HG02943 (cell line): ENCODE results near the gene NEDD4L.

Source experiments
- ATAC-seq: cut with Tn5 transposase; IDR thresholded peaks from one replicate; pipeline ENCODE4 v1.9.1; 2021; ENCODE audit warnings: mild to moderate bottlenecking, low read depth, moderate library complexity; ENCODE audit not compliant: unreplicated experiment

Gene NEDD4L

DNA sequence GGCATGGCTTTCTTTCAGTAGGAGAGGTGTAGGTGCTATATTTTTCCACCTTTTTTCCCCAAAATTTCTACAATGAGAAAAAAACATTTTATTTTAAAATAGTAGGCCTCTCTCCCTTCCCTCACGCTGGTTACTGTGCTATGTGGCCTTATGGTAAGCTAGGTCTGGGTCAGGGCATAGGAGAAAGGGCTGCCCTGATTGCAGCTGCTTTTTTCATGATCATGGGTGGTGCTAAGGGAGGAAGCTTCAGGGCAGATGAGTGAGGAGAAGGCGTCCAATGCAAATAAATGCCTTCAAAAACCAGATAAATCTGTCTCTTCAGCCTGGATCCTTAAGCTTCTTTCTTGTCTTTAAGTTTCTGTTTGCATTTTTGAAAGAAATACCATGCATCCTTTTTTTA, 338.4 kb downstream of the NEDD4L start:
- ATAC-seq: no peak

GRCh38 chr18:58385472-58385871, 341.4 kb downstream of the NEDD4L start:
- ATAC-seq: no peak

DNA sequence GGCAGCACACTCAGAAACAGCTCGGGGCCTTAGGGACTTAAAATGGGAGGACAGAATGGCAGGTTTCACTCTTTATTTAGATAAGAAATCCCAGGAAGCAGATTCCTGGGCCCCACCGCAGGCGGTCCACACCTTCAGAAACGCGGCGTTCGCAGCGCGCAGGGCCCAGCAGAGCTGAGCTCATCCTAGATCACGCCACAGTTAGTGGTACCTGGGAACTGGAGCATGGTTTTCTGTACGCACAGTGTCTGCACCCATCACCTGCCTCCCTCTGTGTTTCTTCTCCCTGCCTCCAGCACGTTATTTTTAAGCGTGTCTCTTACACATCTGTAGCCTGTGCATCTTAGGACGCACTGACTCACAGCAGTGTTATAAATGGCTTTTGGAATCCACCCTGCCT, 342.8 kb downstream of the NEDD4L start:
- ATAC-seq: no peak

DNA sequence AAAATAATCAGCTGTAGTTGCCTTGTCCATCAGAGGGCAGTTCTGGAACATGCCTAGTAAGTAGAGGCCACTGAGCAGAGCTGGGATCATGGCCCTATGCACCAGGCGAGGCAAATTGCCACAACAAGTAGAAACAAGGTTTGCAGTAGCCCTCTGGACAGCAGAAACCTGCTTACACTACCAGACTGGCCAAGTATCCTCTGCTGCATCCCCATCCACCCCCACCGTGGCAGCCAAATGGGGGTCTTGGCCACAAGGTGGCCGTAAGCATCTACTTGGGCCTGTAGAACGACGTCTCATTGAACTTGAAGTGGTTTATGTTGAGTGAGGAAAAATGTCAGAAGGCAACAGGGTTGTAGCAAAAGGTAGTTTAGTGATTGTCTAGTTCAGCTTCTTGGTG, 343.7 kb downstream of the NEDD4L start:
- ATAC-seq: no peak

- ATAC-seq: no peak
These were observed 344.7 kb downstream of the NEDD4L start for GRCh38 chr18:58388736-58389135.

- no peak for ATAC-seq
These were observed 345.7 kb downstream of the NEDD4L start for GRCh38 chr18:58389745-58390144.

- no peak for ATAC-seq
These were observed 346.4 kb downstream of the NEDD4L start for GRCh38 chr18:58390399-58390798.

DNA sequence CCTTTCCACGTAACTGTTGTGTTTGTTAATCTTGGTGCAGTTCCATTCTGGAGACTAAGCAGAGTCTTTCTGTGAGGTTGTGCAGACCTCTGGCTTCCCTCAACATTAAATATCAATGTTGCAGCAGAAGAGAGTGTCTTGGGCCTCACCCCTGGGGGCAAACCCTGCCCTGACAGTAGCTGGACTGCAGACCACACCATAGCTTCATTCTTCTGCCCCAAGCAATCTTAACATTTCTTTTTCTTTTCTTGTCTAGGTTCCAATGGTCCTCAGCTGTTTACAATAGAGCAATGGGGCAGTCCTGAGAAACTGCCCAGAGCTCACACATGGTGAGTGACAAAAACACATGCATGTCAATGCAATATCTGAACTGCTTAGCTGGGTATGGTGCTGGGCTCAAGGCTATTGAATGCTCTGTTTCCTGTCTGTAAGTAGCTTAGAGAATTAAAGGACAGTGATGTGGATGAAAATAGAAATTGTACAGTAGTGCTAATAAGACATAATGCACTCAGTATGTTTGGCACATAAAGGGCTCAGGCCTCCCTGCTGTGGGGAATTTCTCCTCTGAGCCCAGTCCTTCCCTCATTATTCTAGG, 347.3 kb downstream of the NEDD4L start:
- ATAC-seq: no peak

DNA sequence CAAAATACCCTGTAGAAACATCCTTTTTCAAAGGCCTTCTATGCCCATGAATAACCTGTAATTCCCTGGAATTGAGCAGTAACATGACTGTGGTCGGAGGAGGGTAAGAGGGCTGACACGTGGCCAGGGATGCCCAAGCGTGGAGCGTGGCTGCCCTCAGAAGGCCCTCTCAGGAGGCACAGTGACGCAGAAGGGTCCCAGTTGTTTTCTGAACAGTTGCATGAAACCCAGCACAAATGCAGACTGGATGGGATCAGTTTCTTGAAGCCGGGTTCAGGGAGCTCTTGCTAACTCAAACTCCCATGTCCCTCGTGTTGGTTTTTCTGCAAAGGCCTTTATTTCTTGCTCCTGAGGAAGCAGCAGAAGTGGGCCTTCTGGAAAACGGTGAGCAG, 347.9 kb downstream of the NEDD4L start:
- ATAC-seq: no peak

DNA sequence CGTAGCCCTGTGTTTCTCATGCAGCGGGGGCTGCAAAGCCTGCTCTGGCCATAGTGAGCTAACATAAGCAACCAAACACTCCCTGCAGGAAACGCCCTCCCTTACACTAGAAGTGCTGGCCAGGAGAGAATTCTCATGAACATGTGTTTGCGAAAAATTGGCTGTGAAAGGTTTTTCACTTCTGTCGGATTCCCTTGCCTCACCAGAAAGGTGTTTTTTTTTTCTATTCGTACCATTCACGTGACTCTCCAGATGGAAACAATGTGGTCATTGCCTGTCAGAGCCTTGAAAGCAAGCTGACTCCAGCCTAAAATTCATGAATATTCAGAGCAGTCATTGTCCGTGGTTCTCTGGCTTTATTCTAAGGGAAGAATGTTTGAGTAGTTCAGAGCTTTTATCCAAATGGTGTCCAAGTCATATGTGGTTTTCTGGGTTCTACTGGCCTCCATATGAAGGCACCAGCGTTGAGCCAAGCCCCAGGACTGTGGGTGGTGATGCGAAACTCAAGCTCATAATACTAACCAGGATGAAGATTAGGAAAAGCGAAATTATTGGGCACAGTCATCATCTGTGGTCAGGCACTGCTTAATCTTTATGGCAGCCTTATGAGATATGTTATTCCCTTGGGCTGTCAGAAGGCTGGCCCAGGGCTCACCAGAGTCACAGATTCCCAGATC, 348.4 kb downstream of the NEDD4L start:
- no peak for ATAC-seq

DNA sequence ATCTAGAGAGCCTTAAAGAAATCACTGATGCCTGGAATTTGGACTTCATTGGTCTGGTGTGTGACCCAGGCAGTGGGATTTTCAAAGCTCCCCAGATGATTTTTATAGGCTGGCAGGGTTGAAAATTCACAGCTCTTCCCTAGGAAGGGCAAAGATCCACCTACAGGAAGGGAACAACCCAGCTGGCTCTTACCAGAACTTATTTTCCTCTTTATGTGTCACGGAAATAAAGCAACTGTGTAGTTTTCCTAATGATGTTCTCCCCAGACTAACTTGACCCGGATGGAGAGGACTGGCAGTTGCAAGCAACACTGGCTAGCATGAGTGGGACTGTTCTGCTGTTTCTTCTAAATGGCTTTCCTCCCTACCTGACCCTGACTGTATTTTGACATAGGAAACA, 349.3 kb downstream of the NEDD4L start:
- ATAC-seq: no peak

DNA sequence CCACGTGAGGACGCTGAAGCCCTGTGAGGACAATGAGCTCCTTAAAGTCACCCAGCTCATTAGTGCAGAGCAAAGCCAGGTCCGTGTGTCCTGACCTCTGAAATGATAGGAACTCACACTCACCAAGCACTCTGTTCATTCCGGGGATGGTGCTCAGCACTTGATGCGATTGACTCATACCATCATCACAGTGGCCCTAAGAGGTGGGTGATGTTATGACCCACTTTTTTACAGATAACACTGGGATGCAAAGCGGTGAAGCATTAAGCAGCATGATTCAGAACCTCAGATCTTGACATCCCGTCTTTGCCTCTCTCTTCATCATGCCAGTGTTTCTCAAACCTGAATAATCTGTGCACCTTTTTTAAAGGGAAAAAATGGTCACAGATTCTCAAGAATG, 350.0 kb downstream of the NEDD4L start:
- no peak for ATAC-seq

GRCh38 chr18:58394602-58395425, 350.8 kb downstream of the NEDD4L start:
- no peak for ATAC-seq

GRCh38 chr18:58396144-58396543, 352.1 kb downstream of the NEDD4L start:
- no peak for ATAC-seq

- no peak for ATAC-seq
These were observed 352.9 kb downstream of the NEDD4L start for GRCh38 chr18:58396966-58397365.

DNA sequence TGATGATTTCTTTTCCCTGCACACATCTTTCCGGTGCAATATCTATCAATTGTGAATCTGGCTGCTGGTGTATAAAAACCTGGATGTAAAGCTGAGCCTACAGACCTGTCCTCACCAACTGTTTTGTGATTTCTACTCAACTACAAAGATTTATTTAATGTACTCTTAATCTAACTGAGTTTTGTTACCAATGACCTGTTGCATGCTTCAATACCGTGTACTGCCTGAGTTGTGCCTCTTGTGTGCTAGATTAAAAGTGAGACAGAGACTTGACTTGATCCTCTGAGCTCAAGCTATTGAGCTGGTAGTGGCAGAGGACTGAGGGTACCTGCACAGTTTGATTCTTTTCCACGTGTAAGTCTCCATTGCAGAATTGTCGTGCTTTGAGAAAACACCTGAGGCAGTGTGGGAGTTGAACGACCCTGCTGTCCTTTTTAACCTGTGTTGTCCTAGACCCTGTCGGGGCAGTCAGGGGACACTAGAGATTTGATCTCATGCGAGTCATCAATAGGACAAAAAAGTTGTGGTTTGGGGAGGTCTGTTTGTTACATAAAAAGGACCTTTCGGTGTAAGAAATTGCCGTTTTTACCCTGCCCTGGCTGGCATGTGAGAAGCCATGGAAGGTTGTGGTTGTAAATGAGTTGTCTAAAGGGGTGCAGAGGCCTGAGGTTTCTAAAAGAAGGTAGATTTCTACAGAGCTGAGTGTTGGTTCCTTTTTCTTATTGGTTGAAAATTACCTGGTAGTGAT, 353.5 kb downstream of the NEDD4L start:
- no peak for ATAC-seq

- ATAC-seq: no peak
These were observed 354.8 kb downstream of the NEDD4L start for GRCh38 chr18:58398648-58399398.

DNA sequence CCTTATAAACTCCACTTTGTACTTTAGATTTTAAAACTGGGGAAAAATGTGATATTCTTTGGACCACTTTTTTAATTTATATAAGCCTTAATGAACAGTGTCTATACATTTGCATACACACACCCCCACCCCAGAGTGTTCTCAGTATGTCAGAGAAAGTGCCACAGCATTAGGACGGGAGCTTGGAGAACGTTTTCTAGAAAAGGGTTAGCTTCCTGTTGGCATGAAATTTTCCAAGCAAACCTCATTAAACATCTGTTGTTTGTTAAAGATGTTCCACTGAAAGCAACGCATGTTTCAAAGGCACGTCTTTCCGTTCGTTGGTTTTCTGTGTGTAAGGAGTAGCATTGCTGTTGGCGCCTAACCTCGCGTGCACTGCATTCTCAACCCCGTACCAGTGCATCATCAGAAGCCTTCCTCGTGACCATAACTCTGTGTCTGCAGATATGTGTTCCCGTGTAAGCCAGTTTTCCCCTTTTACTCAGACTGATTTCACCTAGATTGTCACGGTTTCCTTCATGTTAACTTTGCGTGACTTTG, 356.4 kb downstream of the NEDD4L start:
- no peak for ATAC-seq

DNA sequence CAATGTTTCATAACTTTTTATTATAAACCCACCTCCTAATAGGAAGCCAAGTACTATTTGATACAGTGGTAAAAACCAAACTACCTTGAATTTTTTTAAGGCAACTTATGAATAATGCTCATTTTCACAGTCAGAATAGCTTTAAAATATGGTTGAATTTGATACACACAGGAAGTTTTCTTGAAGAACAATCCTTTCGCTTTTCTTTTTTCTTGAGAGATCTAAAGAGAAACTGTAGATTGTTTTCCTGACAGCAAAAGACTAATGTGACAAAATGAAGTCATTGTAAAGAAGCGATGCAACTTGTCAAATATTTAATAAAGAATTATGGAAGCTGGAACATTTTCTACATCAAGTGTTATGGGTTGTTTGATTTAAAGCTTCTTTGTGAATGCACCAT, 357.2 kb downstream of the NEDD4L start:
- no peak for ATAC-seq

GRCh38 chr18:58402247-58402646, 358.2 kb downstream of the NEDD4L start:
- no peak for ATAC-seq
